ENCODE data around the gene PHLDA2.

Gene PHLDA2

GRCh38 chr11:2882396-2883110 is 46.7 kb downstream of the PHLDA2 start:
- Histone ChIP-seq H3F3A (ENCODE audit: insufficient read depth, low read length) (0 out of 2 replicates have a peak, but pooled peaks cover 10% of the 10 kb centered on the region), H3K9me3 (replicated peaks; ENCODE audit: insufficient read depth, low read length) (no peaks in the 10 kb centered on the region), H4K20me1 (ENCODE audit: insufficient read depth, low read length) (no peaks in the 10 kb centered on the region), H3K36me3 (replicated peaks; ENCODE audit: insufficient read depth, low read length) (no peaks in the 10 kb centered on the region), H3K9me2 (replicated peaks; ENCODE audit: insufficient read depth, low read length) (no peaks in the 10 kb centered on the region), H2AFZ (ENCODE audit: low read length) (no peak overlapping the region), H3K27me3 (replicated peaks; ENCODE audit: insufficient read depth, low read length) (peaks cover 25% of the 10 kb centered on the region), H3K27ac (ENCODE audit: low read length) (no peak overlapping the region), H3K4me3 (ENCODE audit: low read length) (no peak overlapping the region), H3K4me2 (ENCODE audit: low read depth, low read length) (no peak overlapping the region), H3K4me1 (ENCODE audit: low read length) (no peaks in the 10 kb centered on the region), H3K9ac (ENCODE audit: low read length) (no peak overlapping the region), H3K79me2 (ENCODE audit: low read length) (no peaks in the 10 kb centered on the region)
- TF ChIP-seq EZH2 (optimal IDR thresholded peaks at IDR 0.05; ENCODE audit: low read depth, low read length): no peak
- no peak for TF ChIP-seq EZH2phosphoT487 (IDR thresholded peaks at IDR 0.05; ENCODE audit: low read length)
- no peak for TF ChIP-seq CTCF (IDR thresholded peaks at IDR 0.05; ENCODE audit: low read length)
- no peak for DNase-seq

- no peak for DNase-seq
- H3K4me2 ChIP-seq (ENCODE audit: low read depth, low read length): no peak overlapping the region
- TF ChIP-seq EZH2 (optimal IDR thresholded peaks at IDR 0.05; ENCODE audit: low read depth, low read length) (no peak), EZH2phosphoT487 (IDR thresholded peaks at IDR 0.05; ENCODE audit: low read length) (no peak), CTCF (IDR thresholded peaks at IDR 0.05; ENCODE audit: low read length) (no peak)
- H3K4me3 ChIP-seq (ENCODE audit: low read length): no peak overlapping the region
- no peaks in the 10 kb centered on the region for H3K4me1 ChIP-seq (ENCODE audit: low read length)
- H3K9ac ChIP-seq (ENCODE audit: low read length): no peak overlapping the region
- H3K27me3 ChIP-seq (replicated peaks; ENCODE audit: insufficient read depth, low read length): peaks cover 21% of the 10 kb centered on the region
- H4K20me1 ChIP-seq (ENCODE audit: insufficient read depth, low read length): no peaks in the 10 kb centered on the region
- no peaks in the 10 kb centered on the region for H3K9me3 ChIP-seq (replicated peaks; ENCODE audit: insufficient read depth, low read length)
- H3K36me3 ChIP-seq (replicated peaks; ENCODE audit: insufficient read depth, low read length): no peaks in the 10 kb centered on the region
- no peak overlapping the region for H3K27ac ChIP-seq (ENCODE audit: low read length)
- H3F3A ChIP-seq (ENCODE audit: insufficient read depth, low read length): 0 out of 2 replicates have a peak, but pooled peaks cover 10% of the 10 kb centered on the region
- no peaks in the 10 kb centered on the region for H3K9me2 ChIP-seq (replicated peaks; ENCODE audit: insufficient read depth, low read length)
- H3K79me2 ChIP-seq (ENCODE audit: low read length): no peaks in the 10 kb centered on the region
- no peak overlapping the region for H2AFZ ChIP-seq (ENCODE audit: low read length)
These were observed 47.2 kb downstream of the PHLDA2 start for GRCh38 chr11:2881981-2882375.

- no peak for DNase-seq
- Histone ChIP-seq H3K36me3 (replicated peaks; ENCODE audit: insufficient read depth, low read length) (no peaks in the 10 kb centered on the region), H2AFZ (ENCODE audit: low read length) (no peak overlapping the region), H3K9ac (ENCODE audit: low read length) (no peak overlapping the region), H4K20me1 (ENCODE audit: insufficient read depth, low read length) (no peaks in the 10 kb centered on the region), H3K4me3 (ENCODE audit: low read length) (no peak overlapping the region), H3K4me1 (ENCODE audit: low read length) (no peaks in the 10 kb centered on the region), H3K79me2 (ENCODE audit: low read length) (no peaks in the 10 kb centered on the region), H3K27me3 (replicated peaks; ENCODE audit: insufficient read depth, low read length) (peaks cover 17% of the 10 kb centered on the region), H3F3A (ENCODE audit: insufficient read depth, low read length) (0 out of 2 replicates have a peak, but pooled peaks cover 10% of the 10 kb centered on the region), H3K9me2 (replicated peaks; ENCODE audit: insufficient read depth, low read length) (no peaks in the 10 kb centered on the region), H3K4me2 (ENCODE audit: low read depth, low read length) (no peak overlapping the region), H3K27ac (ENCODE audit: low read length) (no peak overlapping the region), H3K9me3 (replicated peaks; ENCODE audit: insufficient read depth, low read length) (no peaks in the 10 kb centered on the region)
- TF ChIP-seq CTCF (IDR thresholded peaks at IDR 0.05; ENCODE audit: low read length): no peak
- TF ChIP-seq EZH2 (optimal IDR thresholded peaks at IDR 0.05; ENCODE audit: low read depth, low read length): no peak
- TF ChIP-seq EZH2phosphoT487 (IDR thresholded peaks at IDR 0.05; ENCODE audit: low read length): no peak
These were observed 47.9 kb downstream of the PHLDA2 start for GRCh38 chr11:2881076-2881980.

Measured in MM.1S (cell line).